Measurements from ENCODE around the gene RAMP1.

The RAMP1 gene

GRCh38 chr2:237909801-237910475 is 50.5 kb downstream of the RAMP1 start:
- no peak for DNase-seq
- in situ Hi-C loops (cut with MboI; ENCODE audit: low pct_unique_long_range_greater_than_20kb, low sequenced_read_pairs), result no loop called here

GRCh38 chr2:237910576-237911362 is 51.3 kb downstream of the RAMP1 start:
- no peak for DNase-seq
- in situ Hi-C loops (cut with MboI; ENCODE audit: low pct_unique_long_range_greater_than_20kb, low sequenced_read_pairs), result no loop called here

- in situ Hi-C loops (cut with MboI; ENCODE audit: low pct_unique_long_range_greater_than_20kb, low sequenced_read_pairs), result no loop called here
- no peak for DNase-seq
Measured at GRCh38 chr2:237911363-237912017, 52.1 kb downstream of the RAMP1 start.

DNA sequence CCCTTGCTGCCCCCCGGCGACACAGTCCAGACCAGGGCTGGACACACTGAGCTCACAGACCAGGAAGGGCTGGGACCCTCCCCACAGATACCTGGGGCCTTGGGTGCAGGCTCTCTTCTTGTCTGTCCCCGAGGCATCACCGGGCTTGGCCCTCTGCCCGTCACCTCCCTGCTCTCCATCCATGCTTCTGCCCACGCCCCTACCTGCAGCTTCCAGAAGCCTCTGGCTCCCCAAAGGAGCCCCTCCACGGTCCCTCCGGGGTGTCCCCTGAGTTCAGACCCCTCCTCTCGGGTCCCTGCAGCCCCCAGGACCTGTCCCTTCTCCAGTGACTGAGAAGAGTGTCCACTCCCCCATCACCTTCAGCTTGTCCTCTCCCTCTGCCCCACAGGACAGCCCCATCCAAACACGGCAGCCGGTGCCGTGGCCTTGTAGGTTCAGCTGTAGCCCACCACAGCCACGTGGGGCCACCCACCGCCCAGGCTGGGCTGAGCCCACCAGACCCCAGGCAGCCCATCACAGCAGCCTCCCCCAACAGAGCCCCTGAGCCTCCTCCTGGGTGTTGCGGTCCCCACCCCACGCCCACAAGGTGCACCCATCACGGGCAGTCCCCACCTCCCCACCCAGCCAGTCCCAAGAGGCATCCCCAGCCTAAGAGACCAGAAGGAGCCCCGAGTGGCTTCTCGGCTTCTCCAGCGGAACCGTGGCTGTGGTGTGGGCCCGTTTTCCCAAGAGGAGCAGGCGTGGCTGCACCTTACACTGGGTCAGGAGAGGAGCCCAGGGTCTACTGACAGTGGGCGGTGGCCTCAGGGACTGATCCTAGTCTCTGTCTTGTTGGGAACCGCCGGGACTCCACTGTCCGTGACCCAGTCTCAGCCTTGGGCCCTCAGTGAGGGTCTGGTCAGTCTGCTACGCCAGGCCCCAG is 53.1 kb downstream of the RAMP1 start:
- no peak for DNase-seq
- in situ Hi-C loops (cut with MboI; ENCODE audit: low pct_unique_long_range_greater_than_20kb, low sequenced_read_pairs), result no loop called here

DNA sequence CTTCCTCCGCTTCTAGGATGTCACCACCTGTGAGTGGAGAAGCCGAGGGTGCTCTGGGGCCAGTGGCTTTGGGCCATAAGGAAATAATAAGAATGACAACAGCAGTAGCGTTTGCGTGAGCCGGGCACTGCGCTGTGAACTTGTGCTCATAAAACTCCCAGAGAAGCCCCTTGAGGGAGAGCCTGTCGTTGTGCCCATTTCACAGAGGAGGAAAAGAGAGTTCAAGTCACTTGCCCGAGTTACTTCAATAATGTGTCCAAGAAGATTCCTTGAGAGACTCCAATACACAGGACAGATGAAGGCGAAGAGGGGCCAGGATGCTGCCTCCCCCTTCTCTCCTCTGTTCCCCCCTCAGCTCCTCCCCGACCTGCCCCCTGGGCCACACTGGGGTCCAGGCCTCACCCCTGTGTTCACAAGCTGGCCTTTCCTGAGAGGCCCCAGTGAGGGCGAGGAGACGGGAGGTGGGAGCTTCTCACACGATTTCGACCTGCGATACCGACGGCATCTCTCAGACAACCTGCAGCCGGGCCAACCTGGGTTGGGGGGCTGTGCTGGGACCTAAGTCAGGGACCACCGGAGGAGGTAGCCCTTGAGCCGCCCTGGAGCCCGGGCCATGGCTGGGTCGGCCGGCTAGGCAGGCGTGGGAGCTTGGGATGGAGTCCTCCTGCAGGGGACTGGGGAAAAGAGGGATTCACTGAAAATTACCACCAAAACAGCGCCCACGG is 53.9 kb downstream of the RAMP1 start:
- in situ Hi-C loops (cut with MboI; ENCODE audit: low pct_unique_long_range_greater_than_20kb, low sequenced_read_pairs), result no loop called here
- no peak for DNase-seq

GRCh38 chr2:237915576-237915975 is 56.2 kb downstream of the RAMP1 start:
- DNase-seq, result no peak
- in situ Hi-C loops (cut with MboI; ENCODE audit: low pct_unique_long_range_greater_than_20kb, low sequenced_read_pairs), result no loop called here

DNA sequence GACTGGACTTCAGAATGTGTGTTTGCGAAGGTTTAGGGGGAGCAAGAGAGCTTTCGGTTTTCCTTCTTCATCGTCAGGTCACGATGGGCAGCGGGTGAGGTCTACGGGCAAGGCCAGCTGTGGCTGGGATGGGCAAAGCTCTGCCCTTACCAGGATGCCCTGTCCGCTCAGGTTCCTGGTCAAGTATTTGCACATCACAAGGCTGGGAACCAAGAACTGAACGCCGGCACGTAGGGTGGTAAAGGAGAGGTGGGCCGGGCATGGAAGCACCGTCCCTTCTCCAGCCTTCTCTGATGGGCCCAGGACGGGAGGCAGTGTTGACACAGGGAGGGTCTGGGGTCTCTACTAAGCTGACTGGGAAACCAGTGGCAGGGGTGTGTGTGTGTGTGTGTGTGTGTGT is 56.9 kb downstream of the RAMP1 start:
- no peak for DNase-seq
- in situ Hi-C loops (cut with MboI; ENCODE audit: low pct_unique_long_range_greater_than_20kb, low sequenced_read_pairs), result no loop called here

- in situ Hi-C loops (cut with MboI; ENCODE audit: low pct_unique_long_range_greater_than_20kb, low sequenced_read_pairs), result no loop called here
- no peak for DNase-seq
Measured at GRCh38 chr2:237917696-237918374, 58.4 kb downstream of the RAMP1 start.

- in situ Hi-C loops (cut with MboI; ENCODE audit: low pct_unique_long_range_greater_than_20kb, low sequenced_read_pairs), result no loop called here
- DNase-seq, result peak; percentile 72
Measured at GRCh38 chr2:237919593-237919992, 60.2 kb downstream of the RAMP1 start.

GRCh38 chr2:237920673-237921072 is 61.2 kb downstream of the RAMP1 start:
- in situ Hi-C loops (cut with MboI; ENCODE audit: low pct_unique_long_range_greater_than_20kb, low sequenced_read_pairs), result no loop called here
- DNase-seq, result no peak

DNA sequence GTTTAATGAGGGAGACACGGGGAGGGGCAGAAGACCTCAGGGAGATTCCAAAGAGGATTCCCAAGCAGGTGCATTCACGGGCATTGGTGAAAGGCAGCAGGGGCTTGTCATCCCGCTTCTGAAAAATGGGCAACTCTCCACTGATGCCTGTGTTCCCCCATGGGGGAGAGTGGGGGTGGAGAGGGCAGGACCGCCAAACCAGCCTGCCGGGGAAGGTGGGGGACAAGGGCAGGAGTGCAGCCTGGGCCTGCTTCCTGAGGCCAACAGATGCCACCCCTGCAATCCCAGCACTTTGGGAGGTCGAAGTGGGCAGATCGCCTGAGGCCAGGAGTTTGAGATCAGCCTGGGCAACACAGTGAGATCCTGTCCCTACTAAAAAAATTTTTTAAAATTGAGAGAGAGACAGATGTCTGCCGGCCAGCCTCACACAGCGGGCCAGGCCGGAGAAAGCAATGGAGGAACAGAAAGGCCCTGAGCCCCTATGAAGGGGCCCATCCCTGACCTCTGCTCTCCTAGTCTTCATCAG is 62.6 kb downstream of the RAMP1 start:
- in situ Hi-C loops (cut with MboI; ENCODE audit: low pct_unique_long_range_greater_than_20kb, low sequenced_read_pairs), result no loop called here
- DNase-seq, result no peak

DNA sequence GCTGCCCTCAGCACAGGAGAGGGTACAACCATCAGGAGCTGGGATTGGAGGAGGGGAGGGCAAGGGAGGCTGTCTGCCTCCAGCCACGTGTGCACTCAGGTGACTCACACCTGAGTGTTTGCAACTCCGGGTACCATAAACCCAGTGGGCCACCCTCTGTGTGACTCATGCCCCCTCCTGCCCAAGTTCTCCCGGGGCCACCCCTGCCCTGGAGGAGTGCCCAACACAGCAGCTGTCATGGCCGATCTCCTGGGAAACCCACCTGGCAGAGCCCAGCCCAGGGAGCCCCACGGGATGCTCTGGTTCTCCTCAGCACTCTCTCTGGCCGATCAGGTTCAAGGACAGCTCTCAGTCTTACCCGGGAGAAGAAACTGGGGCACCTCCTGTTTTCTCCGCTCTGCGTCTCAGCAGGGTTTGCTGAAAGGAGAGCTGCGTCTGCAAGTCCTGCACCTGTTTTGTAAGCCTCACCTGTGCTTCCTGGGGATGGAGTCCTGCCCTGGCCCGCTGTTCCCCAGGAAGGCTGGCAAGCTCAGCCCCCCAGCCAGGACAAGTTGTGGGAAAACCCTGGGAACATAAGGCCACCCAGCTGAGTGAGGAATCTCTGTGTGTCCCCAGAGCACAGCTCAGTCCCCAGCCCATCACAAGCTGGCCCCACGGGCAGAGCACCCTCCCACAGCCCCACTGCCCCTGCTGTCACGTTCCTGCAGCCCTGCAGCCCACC is 63.4 kb downstream of the RAMP1 start:
- no peak for DNase-seq
- in situ Hi-C loops (cut with MboI; ENCODE audit: low pct_unique_long_range_greater_than_20kb, low sequenced_read_pairs), result no loop called here

DNA sequence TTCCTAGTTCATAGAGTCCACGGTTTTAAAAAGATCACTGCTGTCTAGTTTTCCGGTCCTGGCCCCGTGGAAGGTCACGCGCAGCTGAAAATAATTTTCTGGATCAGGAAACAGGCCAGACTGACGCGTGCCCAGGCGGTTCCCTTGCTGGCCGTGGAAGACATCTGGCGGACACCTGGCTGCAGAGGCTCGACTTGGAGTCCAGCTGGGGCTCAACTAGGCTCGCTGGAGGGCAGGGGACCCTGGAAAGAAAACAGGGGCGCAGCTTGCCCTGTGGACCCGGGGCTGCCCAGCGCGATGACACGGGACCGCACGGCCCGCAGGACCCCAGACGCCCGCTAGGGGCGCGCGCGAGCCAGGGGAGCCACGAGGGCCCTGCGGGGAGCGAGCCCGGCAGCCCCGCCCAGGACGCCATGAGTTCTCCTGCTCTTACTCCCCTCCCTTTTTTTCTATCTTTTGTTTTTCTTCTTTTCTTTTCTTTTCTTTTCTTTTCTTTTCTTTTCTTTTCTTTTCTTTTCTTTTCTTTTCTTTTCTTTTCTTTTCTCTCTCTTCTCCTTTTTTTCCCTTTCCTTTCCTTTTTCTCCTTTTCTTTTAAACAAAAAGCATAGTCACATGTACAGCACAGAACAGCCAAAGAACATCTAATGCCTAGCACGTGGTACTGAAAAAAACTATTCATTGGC is 64.2 kb downstream of the RAMP1 start:
- in situ Hi-C loops (cut with MboI; ENCODE audit: low pct_unique_long_range_greater_than_20kb, low sequenced_read_pairs), result no loop called here
- DNase-seq, result peak; percentile 80

- in situ Hi-C loops (cut with MboI; ENCODE audit: low pct_unique_long_range_greater_than_20kb, low sequenced_read_pairs), result no loop called here
- DNase-seq, result no peak
Measured at GRCh38 chr2:237924164-237924534, 64.7 kb downstream of the RAMP1 start.

GRCh38 chr2:237927135-237927534 is 67.7 kb downstream of the RAMP1 start:
- no peak for DNase-seq
- in situ Hi-C loops (cut with MboI; ENCODE audit: low pct_unique_long_range_greater_than_20kb, low sequenced_read_pairs), result no loop called here

GRCh38 chr2:237927986-237928385 is 68.6 kb downstream of the RAMP1 start:
- in situ Hi-C loops (cut with MboI; ENCODE audit: low pct_unique_long_range_greater_than_20kb, low sequenced_read_pairs), result no loop called here
- DNase-seq, result no peak

GRCh38 chr2:237929979-237930378 is 70.6 kb downstream of the RAMP1 start:
- in situ Hi-C loops (cut with MboI; ENCODE audit: low pct_unique_long_range_greater_than_20kb, low sequenced_read_pairs), result no loop called here
- no peak for DNase-seq
